Ascending aorta (tissue), 2 donors: ENCODE data around the gene DNTT. TPM values are rescaled to one million over a fixed set of nuclear protein-coding genes. Genes with fewer than 3 reads are reported as not detected.

Experiments
- DNase-seq, 2 donors: peaks; one replicate each; pipeline ENCODE4 v3.0.0-alpha.2; 2019; ENCODE audit warnings: low spot score in 2 of 2
- H3K27ac ChIP-seq, 2 donors: fragments of 200-600 bp; sonication (generic); one replicate each; pipeline ENCODE4 v1.5.1; 2016 to 2017; ENCODE audit warnings: mild to moderate bottlenecking in 1 of 2
- H3K27me3 ChIP-seq: fragments of 200-600 bp; sonication (generic); one replicate; pipeline ENCODE4 v1.5.1; 2017
- H3K36me3 ChIP-seq, 2 donors: fragments of 200-600 bp; sonication (generic); one replicate each; pipeline ENCODE4 v1.5.1; 2016
- H3K4me1 ChIP-seq, 2 donors: fragments of 200-600 bp; sonication (generic); one replicate each; pipeline ENCODE4 v1.5.1; 2016 to 2017; ENCODE audit warnings: mild to moderate bottlenecking in 1 of 2
- H3K4me3 ChIP-seq, 2 donors: fragments of 200-600 bp; sonication (generic); one replicate each; pipeline ENCODE4 v1.5.1; 2016 to 2017; ENCODE audit warnings: mild to moderate bottlenecking in 1 of 2
- H3K9me3 ChIP-seq, 2 donors: fragments of 200-600 bp; sonication (generic); one replicate each; pipeline ENCODE4 v1.5.1; 2016
- CTCF ChIP-seq, 3 experiments: fragments of 200-600 bp in 2 of 3; fragments of 450-650 bp in 1 of 3; sonication (generic) in 2 of 3; IDR thresholded peaks; one replicate each; pipeline ENCODE4 v1.5.1; 2016 to 2019; ENCODE audit warnings: antibody characterized with exemption in 3 of 3, mild to moderate bottlenecking in 1 of 3, moderate library complexity in 1 of 3
- intact Hi-C: fragments of 100-400 bp; cut with DNase I; formaldehyde crosslinking; loops from one replicate; pipeline ENCODE4 v1.15.1; 2023
- total RNA-seq: library from RNA; depleted of rRNA; stranded (reverse); fragments of >200 nt; gene quantifications from one replicate; pipeline ENCODE4 v1.1.0, GENCODE V29; 2016

The DNTT gene
- total RNA-seq, 1 donor from 2014 or later: not detected

- Histone ChIP-seq H3K36me3 (no peaks in the 10 kb centered on the region), H3K27ac (no peak overlapping the region), H3K9me3 (no peaks in the 10 kb centered on the region), H3K27me3 (no peaks in the 10 kb centered on the region), H3K4me3 (no peak overlapping the region), H3K4me1 (peaks cover 0 to 7% of the 10 kb centered on the region in 2 donors)
- no peak for DNase-seq
- no peak for TF ChIP-seq CTCF (IDR thresholded peaks at IDR 0.05)
- intact Hi-C loops: no loop called here
These were observed 25.0 kb upstream of the DNTT start for GRCh38 chr10:96279191-96279641.

GRCh38 chr10:96280859-96281258, 23.4 kb upstream of the DNTT start:
- H3K9me3 ChIP-seq: no peaks in the 10 kb centered on the region
- H3K4me3 ChIP-seq: no peak overlapping the region
- no peaks in the 10 kb centered on the region for H3K27me3 ChIP-seq
- H3K36me3 ChIP-seq: no peaks in the 10 kb centered on the region
- H3K4me1 ChIP-seq: peaks cover 0 to 3% of the 10 kb centered on the region in 2 donors
- intact Hi-C loops: loop anchor here (10.0 kb wide), 2 partner anchors 304 to 376 kb away; partner anchors contain the start of genes CC2D2B and TM9SF3
- TF ChIP-seq CTCF (IDR thresholded peaks at IDR 0.05): no peak
- DNase-seq: no peak
- no peak overlapping the region for H3K27ac ChIP-seq

GRCh38 chr10:96281444-96282029, 22.7 kb upstream of the DNTT start:
- TF ChIP-seq CTCF (IDR thresholded peaks at IDR 0.05): no peak
- Histone ChIP-seq H3K4me3 (no peak overlapping the region), H3K4me1 (no peaks in the 10 kb centered on the region), H3K27me3 (no peaks in the 10 kb centered on the region), H3K9me3 (no peaks in the 10 kb centered on the region), H3K27ac (no peak overlapping the region), H3K36me3 (no peaks in the 10 kb centered on the region)
- intact Hi-C loops: loop anchor here (10.0 kb wide), 2 partner anchors 303 to 377 kb away; partner anchors contain the start of genes CC2D2B and TM9SF3
- DNase-seq: no peak

- DNase-seq: no peak
- intact Hi-C loops: loop anchor here (10.0 kb wide), 2 partner anchors 301 to 379 kb away; partner anchors contain the start of genes CC2D2B and TM9SF3
- no peak for TF ChIP-seq CTCF (IDR thresholded peaks at IDR 0.05)
- Histone ChIP-seq H3K36me3 (no peaks in the 10 kb centered on the region), H3K4me1 (peaks cover 4 to 9% of the 10 kb centered on the region in 2 donors), H3K9me3 (no peaks in the 10 kb centered on the region), H3K27me3 (no peaks in the 10 kb centered on the region), H3K4me3 (no peak overlapping the region), H3K27ac (no peak overlapping the region)
These were observed 20.9 kb upstream of the DNTT start for GRCh38 chr10:96283351-96283750.

- no peaks in the 10 kb centered on the region for H3K27me3 ChIP-seq
- H3K36me3 ChIP-seq: no peaks in the 10 kb centered on the region
- no peak for DNase-seq
- H3K4me1 ChIP-seq: peaks cover 4 to 10% of the 10 kb centered on the region in 2 donors
- intact Hi-C loops: loop anchor here (10.0 kb wide), 2 partner anchors 301 to 379 kb away; partner anchors contain the start of genes CC2D2B and TM9SF3
- no peak for TF ChIP-seq CTCF (IDR thresholded peaks at IDR 0.05)
- H3K4me3 ChIP-seq: no peak overlapping the region
- H3K27ac ChIP-seq: no peak overlapping the region
- H3K9me3 ChIP-seq: no peaks in the 10 kb centered on the region
These were observed 20.5 kb upstream of the DNTT start for GRCh38 chr10:96283756-96284155.
